ENCODE data around the gene FHOD3.

DNA sequence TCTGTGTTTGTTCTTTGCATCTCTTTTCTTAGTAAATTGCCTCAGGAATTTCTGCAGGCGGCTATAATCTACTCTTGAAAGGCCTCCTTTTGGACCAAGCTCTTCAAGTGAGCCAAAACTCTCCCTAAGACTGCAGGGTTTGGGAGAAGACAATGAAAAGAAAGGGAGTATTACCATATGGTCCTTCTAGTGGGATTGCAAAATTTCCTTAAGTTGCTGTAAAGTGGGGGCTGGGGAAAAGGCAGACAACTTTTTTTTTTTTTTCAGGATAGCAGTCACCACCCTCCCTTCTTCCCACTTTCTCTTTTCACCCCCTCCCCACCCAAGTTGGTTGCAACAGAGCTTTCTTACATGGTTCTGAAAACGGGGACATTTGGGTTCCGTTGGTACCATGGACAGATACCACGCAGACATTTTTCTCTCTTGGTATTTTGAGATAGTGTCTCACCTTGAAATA, 183.7 kb downstream of the FHOD3 start:
- TF ChIP-seq POLR2A (IDR thresholded peaks at IDR 0.05; ENCODE audit: extremely low read depth, insufficient read length), result no peak
- TF ChIP-seq, protein P1, sequence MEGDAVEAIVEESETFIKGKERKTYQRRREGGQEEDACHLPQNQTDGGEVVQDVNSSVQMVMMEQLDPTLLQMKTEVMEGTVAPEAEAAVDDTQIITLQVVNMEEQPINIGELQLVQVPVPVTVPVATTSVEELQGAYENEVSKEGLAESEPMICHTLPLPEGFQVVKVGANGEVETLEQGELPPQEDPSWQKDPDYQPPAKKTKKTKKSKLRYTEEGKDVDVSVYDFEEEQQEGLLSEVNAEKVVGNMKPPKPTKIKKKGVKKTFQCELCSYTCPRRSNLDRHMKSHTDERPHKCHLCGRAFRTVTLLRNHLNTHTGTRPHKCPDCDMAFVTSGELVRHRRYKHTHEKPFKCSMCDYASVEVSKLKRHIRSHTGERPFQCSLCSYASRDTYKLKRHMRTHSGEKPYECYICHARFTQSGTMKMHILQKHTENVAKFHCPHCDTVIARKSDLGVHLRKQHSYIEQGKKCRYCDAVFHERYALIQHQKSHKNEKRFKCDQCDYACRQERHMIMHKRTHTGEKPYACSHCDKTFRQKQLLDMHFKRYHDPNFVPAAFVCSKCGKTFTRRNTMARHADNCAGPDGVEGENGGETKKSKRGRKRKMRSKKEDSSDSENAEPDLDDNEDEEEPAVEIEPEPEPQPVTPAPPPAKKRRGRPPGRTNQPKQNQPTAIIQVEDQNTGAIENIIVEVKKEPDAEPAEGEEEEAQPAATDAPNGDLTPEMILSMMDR (IDR thresholded peaks at IDR 0.05; ENCODE audit: low read depth, low read length), result no peak
- TF ChIP-seq, protein P2, sequence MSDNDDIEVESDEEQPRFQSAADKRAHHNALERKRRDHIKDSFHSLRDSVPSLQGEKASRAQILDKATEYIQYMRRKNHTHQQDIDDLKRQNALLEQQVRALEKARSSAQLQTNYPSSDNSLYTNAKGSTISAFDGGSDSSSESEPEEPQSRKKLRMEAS (IDR thresholded peaks at IDR 0.05; ENCODE audit: low read depth, low read length), result no peak
